Rectal smooth muscle tissue (tissue), 1 donor: ENCODE results near the gene ANKRD55.

Experiments used
- H3K27ac ChIP-seq: one replicate; pipeline ENCODE4 v1.7.0; 2013; ENCODE audit warnings: low read depth, low read length, inconsistent platforms
- H3K27me3 ChIP-seq: one replicate; pipeline ENCODE4 v1.7.0; 2013; ENCODE audit warnings: low read length; ENCODE audit not compliant: control insufficient read depth, insufficient read depth
- H3K36me3 ChIP-seq: one replicate; pipeline ENCODE4 v1.7.0; 2013; ENCODE audit warnings: low read length; ENCODE audit not compliant: control insufficient read depth, insufficient read depth
- H3K4me1 ChIP-seq: one replicate; pipeline ENCODE4 v1.7.0; 2013; ENCODE audit warnings: low read length; ENCODE audit not compliant: control insufficient read depth, insufficient read depth
- H3K4me3 ChIP-seq: one replicate; pipeline ENCODE4 v1.7.0; 2013; ENCODE audit warnings: low read length
- H3K9ac ChIP-seq: one replicate; pipeline ENCODE4 v1.7.0; 2013; ENCODE audit warnings: low read length

The ANKRD55 gene

DNA sequence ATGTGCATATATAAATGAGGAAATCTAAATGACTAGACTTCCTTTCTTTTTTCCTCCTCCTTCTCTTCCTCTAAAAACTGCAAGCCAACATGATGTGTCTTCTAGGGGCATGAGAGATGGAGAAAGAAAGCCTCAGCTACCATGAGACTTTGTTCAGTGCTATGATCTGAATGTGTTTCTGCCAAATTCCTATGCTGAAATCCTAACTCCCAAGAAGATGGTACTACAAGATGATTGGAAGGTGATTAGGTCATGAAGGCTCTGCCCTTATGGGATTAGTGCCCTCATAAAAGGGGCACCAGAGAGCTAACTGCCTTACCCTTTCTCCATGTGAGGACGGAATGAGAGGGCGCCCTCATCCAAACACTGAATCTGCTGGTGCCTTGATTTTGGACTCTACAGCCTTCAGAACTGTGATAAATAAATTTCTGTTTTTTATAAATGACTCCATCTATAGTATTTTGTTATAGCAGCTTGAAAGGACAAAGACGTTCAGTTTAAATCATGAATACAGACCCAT is 166.1 kb downstream of the ANKRD55 start:
- H3K4me1 ChIP-seq, result no peaks in the 10 kb centered on the region
- no peaks in the 10 kb centered on the region for H3K36me3 ChIP-seq
- H3K27me3 ChIP-seq, result no peaks in the 10 kb centered on the region
- H3K4me3 ChIP-seq, result no peak overlapping the region
- no peak overlapping the region for H3K9ac ChIP-seq
- no peak overlapping the region for H3K27ac ChIP-seq

- Histone ChIP-seq H3K4me1 (no peaks in the 10 kb centered on the region), H3K4me3 (no peak overlapping the region), H3K27ac (no peak overlapping the region), H3K27me3 (no peaks in the 10 kb centered on the region), H3K36me3 (no peaks in the 10 kb centered on the region), H3K9ac (no peak overlapping the region)
These were observed 168.1 kb downstream of the ANKRD55 start for GRCh38 chr5:56064984-56065383.

GRCh38 chr5:56060276-56061110 is 172.6 kb downstream of the ANKRD55 start:
- no peaks in the 10 kb centered on the region for H3K36me3 ChIP-seq
- no peak overlapping the region for H3K9ac ChIP-seq
- no peak overlapping the region for H3K27ac ChIP-seq
- peaks cover 6% of the 10 kb centered on the region for H3K4me1 ChIP-seq
- H3K4me3 ChIP-seq, result no peak overlapping the region
- no peaks in the 10 kb centered on the region for H3K27me3 ChIP-seq

- no peaks in the 10 kb centered on the region for H3K36me3 ChIP-seq
- no peak overlapping the region for H3K4me3 ChIP-seq
- peaks cover 6% of the 10 kb centered on the region for H3K4me1 ChIP-seq
- no peak overlapping the region for H3K27ac ChIP-seq
- no peaks in the 10 kb centered on the region for H3K27me3 ChIP-seq
- no peak overlapping the region for H3K9ac ChIP-seq
These were observed 173.3 kb downstream of the ANKRD55 start for GRCh38 chr5:56059854-56060253.

DNA sequence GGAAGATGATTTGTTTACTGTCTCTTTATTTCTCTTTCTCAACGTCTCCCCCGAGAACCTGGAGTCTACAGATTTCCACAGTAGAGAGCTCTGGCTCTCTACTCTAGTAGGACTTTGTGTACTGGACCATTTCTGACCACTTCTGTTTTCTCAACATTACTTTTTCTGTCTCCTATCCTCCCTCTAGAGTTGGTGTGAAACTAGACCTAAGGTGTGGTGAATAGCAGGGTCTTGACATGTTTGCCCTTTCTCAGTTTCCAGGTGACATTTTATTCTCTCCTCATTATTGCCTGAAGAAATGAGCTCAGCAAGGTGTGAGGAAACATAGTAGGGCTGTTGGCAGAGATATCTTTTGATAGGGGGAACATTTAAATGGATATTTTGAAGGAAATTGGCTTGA is 176.3 kb downstream of the ANKRD55 start:
- H3K9ac ChIP-seq, result no peak overlapping the region
- H3K27ac ChIP-seq, result no peak overlapping the region
- no peak overlapping the region for H3K4me3 ChIP-seq
- no peaks in the 10 kb centered on the region for H3K36me3 ChIP-seq
- H3K27me3 ChIP-seq, result no peaks in the 10 kb centered on the region
- peaks cover 6% of the 10 kb centered on the region for H3K4me1 ChIP-seq

GRCh38 chr5:56055859-56056258 is 177.3 kb downstream of the ANKRD55 start:
- peaks cover 6% of the 10 kb centered on the region for H3K4me1 ChIP-seq

GRCh38 chr5:56055287-56055686 is 177.8 kb downstream of the ANKRD55 start:
- Histone ChIP-seq H3K36me3 (no peaks in the 10 kb centered on the region), H3K27me3 (no peaks in the 10 kb centered on the region), H3K4me1 (peaks cover 6% of the 10 kb centered on the region), H3K27ac (no peak overlapping the region), H3K9ac (no peak overlapping the region), H3K4me3 (no peak overlapping the region)

More at GRCh38 chr5:56055859-56056258, 177.3 kb downstream of the ANKRD55 start:
- H3K4me3 ChIP-seq, result no peak overlapping the region
- no peaks in the 10 kb centered on the region for H3K36me3 ChIP-seq
- H3K27me3 ChIP-seq, result no peaks in the 10 kb centered on the region
- no peak overlapping the region for H3K9ac ChIP-seq
- no peak overlapping the region for H3K27ac ChIP-seq

DNA sequence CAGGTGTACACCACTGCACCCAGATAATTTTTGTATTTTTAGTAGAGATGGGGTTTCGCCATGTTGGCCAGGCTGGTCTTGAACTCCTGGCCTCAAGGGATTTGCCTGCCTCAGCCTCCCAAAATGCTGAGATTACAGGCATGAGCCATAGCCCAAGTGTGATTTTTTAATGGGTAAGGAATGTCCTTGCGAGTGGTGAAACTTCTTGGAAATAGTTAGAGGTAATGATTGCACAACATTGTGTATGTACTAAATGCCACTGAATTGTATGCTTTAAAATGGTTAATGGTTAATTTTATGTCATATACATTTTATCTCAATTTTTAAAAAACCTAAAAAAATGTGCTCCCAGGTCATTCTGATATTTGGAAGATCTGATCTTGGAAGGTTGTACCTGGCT is 178.5 kb downstream of the ANKRD55 start:
- H3K4me3 ChIP-seq, result no peak overlapping the region
- no peaks in the 10 kb centered on the region for H3K36me3 ChIP-seq
- no peaks in the 10 kb centered on the region for H3K27me3 ChIP-seq
- no peak overlapping the region for H3K27ac ChIP-seq
- peaks cover 6% of the 10 kb centered on the region for H3K4me1 ChIP-seq
- H3K9ac ChIP-seq, result no peak overlapping the region

DNA sequence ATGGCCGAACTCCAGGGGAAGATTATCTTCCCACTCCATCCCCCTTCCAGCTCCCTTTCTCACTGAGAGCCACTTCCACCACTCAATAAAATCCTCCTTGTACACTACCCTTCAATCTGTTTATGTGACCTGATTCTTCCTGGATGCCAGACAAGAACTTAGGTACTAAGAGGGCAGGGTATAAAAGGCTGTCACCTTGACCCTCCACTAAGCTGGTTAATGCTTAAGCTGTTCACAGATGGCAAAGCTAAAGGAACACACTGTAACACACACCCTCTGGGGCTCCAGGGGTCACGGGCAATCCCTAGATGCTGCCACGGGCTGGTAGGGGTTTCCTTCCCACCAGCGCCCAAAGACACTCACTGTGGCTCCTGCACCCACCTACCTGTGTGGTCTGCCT is 179.8 kb downstream of the ANKRD55 start:
- Histone ChIP-seq H3K9ac (no peak overlapping the region), H3K27ac (no peak overlapping the region)

DNA sequence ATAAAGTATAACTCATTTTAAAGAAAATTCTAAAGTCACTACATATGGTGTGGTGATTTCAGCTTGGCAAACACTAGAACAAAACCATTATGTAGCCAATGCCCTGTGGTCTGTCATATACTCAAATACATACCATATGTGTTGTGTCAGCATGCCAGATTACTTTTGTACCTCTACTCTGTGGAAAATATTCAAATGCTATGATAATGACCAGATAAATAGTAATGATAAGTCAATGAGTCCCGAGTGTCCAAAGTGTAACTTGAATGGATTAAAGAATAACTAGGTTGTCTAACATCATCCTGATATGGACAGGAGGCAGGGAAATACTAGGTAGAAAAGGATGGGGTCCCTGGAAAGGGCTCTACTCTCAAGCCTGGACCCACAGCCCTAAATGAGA is 180.4 kb downstream of the ANKRD55 start:
- no peak overlapping the region for H3K4me3 ChIP-seq
- H3K9ac ChIP-seq, result no peak overlapping the region
- no peaks in the 10 kb centered on the region for H3K27me3 ChIP-seq
- no peaks in the 10 kb centered on the region for H3K4me1 ChIP-seq
- H3K36me3 ChIP-seq, result no peaks in the 10 kb centered on the region
- no peak overlapping the region for H3K27ac ChIP-seq

More for the DNA sequence above, 179.8 kb downstream of the ANKRD55 start:
- no peaks in the 10 kb centered on the region for H3K4me1 ChIP-seq
- no peaks in the 10 kb centered on the region for H3K36me3 ChIP-seq
- no peak overlapping the region for H3K4me3 ChIP-seq
- no peaks in the 10 kb centered on the region for H3K27me3 ChIP-seq

DNA sequence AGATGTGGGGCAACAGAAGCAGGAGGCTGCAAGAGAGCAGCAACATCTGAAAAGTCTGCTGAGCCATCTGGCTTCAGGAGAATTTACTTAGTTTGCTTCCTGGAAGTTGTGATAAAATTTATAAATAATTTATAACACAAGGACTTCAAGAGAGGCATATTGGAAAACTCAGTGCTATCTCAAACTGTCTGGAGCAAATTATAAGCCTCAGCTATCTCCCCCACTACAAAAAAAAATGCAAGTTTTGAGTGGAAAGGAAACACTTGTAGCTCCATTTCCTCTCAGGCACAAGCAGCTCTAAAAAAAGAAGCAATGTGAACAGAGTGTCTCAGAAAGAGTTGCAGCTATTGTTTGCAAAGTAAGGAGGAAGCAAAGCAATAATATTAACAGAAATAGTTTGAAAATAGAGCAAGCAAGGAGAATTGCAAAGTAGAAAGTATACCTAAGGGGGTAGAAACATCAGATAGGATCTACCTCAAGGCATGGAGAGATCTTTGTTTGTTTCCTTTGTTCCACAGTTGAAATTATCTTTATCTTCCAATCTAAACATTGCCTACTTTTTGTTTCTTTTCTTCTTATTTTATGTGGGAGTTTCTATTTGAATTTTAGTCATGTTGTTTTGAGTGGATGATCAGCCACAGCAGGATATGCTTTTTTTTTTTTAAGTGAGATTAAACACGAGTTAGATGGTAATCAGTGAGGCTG is 182.4 kb downstream of the ANKRD55 start:
- Histone ChIP-seq H3K4me3 (no peak overlapping the region), H3K27me3 (no peaks in the 10 kb centered on the region), H3K27ac (no peak overlapping the region), H3K4me1 (no peaks in the 10 kb centered on the region), H3K36me3 (no peaks in the 10 kb centered on the region), H3K9ac (no peak overlapping the region)
